ENCODE data around the gene C4orf50.

The C4orf50 gene

DNA sequence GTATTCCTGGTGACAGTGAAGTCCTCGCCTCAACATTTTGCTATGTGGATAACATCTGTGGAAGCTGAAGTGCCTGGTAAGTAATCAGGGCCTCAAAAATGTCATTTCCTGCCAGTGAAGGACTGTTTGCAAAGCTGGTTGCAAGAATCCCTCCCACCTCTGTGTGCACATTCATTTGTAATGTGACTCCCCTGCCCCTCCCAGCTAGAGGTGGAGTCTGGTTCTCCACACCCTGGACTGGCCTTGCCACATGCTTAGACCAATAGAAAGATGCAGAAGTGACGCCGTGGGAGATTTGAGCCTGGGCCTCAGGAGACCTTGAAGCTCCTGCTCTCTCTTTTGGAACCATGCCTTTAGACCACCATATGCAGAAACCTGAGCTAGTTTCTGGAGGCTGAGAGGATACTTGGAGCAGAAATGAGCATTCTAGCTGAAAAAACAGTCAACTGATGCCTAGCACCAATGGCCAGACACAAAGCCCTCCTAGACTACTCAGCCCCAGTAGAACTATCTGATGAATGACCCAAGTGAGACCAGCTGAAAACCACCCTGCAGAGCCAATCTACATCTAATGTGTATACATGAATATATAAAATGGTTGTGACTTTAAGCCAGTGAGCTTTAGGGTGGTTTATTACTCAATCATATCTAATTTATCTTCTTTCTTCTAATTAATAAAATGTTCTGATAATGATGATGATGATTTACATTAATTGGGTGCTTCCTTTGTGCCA lies 77.6 kb downstream of the C4orf50 start:
- peak; percentile 94 for DNase-seq

- no peak for DNase-seq
Measured at GRCh38 chr4:5933996-5934831, 84.0 kb downstream of the C4orf50 start.

GRCh38 chr4:5933116-5933515 lies 85.1 kb downstream of the C4orf50 start:
- no peak for DNase-seq

GRCh38 chr4:5932035-5932568 lies 86.1 kb downstream of the C4orf50 start:
- peak; percentile 92 for DNase-seq

GRCh38 chr4:5931526-5931925 lies 86.7 kb downstream of the C4orf50 start:
- DNase-seq, result no peak

DNA sequence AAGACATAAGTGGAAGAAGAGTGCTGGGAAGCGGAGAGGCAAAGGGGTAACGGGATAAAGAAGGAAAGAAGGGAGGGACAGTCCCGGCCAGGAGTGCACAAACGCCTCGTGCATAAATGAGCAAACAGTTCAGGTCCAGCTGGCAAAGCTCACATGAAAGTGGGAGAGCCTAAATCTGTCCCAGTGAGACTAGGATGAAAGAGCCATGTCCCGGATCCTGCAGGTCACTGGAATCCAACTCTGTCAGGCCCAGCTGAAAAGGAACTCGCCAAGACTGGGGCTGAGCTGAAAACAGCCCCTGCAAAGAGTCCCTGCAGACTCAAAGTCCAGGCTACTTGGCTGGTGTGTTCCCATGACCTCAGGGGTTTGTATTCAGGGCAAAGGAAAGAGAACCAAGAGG lies 87.4 kb downstream of the C4orf50 start:
- no peak for DNase-seq

- no peak for DNase-seq
Measured at GRCh38 chr4:5930456-5930855, 87.8 kb downstream of the C4orf50 start.

DNA sequence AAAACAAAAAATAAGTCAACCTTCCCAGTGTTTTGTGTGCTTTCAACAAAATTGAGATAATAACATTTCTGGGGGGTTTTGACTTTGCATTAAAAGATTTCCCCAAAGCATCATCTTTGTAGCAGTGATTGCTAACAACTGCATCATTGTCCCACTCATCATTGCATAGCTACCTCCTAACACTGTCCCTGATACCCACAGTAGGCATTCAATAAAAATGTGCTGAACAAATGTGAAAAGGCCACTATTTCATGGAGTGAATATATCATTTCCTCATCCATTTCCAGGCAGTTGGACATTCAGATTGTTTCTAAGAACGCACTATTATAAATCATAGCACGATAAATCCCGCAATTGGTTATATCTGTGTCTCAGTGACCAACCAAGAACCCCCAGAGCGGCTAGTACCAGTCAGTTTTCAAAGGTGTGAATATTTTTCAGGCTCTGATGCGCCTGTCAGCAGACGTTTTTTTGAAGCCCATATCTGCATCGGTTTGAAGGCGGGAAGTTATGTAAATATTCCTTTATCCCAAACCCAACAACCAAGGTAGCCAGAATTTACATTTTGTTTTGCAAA lies 89.3 kb downstream of the C4orf50 start:
- DNase-seq, result no peak

- no peak for DNase-seq
Measured at GRCh38 chr4:5928274-5928673, 90.0 kb downstream of the C4orf50 start.

DNA sequence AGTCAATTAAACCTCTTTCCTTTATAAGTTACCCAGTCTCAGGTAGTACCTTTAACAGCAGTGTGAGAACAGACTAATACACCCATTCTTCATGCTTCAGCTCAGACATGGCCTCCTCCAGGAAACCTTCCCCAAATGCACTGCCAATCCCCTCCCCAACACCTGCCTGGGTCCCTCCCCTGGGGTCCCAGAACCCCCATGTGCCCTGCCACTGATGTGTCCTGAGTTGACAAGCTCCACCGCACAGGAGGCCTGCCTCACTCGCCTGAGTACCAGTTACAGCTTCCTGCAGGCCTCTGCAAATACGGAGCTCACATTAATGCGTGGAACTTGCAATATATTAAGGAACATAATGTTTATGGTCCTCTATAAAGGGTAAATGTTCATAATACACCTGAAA lies 90.5 kb downstream of the C4orf50 start:
- no peak for DNase-seq

GRCh38 chr4:5927116-5927515 lies 91.1 kb downstream of the C4orf50 start:
- no peak for DNase-seq

DNA sequence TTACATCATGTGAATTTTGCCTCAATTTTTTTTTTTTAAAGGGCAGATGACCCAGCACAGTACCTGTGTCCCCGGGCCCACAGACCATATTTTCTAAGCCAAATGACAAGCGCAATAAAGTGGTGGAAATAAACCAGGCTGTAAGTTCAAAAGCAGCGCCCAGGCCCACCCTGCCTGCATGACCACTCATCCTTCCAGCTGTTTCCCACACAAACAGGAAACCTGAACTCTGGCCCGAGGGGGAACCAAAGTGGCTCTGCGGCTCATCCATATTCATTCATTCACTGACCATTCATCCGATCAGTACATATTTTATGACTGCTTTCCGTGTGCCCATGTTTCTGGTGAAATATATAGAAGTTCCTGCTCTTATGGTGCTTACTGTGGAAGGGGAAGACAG lies 91.6 kb downstream of the C4orf50 start:
- no peak for DNase-seq

DNA sequence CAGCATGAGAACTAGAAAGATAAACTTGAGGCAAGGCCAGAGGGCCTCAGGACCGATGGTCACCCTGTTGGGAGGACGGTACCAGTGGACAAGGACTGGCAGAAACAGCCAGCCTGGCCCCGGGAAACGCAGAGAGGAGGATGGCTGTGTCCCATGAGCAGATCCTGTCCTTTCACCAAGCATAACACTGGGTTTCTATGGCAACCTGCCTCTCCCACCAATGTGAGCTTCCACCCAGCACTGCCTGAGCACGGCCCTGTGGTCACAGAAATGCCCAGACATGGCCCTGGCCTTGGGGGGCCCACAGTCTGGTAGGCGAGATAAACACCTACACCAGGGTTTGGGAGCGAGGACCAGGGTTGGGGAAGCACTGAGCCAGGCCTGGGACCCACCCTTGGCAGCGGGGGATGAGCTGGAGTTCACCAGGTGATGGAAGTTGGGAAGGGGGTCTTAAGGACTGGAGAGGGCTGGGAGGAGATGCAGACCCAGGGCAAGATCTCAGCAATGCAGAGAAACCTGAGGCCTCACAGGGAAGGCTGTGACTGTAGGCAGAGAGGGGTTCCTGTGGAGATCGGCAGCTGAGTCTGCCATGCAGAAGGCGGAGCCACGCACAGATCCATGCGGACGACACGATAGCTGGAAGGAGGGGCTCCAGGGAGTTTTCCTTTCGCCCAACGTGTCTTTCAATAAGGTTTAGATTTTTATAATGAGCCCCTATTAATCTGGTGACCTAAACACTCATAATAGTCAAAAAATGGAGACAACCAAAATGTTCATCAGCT lies 92.6 kb downstream of the C4orf50 start:
- DNase-seq, result no peak

DNA sequence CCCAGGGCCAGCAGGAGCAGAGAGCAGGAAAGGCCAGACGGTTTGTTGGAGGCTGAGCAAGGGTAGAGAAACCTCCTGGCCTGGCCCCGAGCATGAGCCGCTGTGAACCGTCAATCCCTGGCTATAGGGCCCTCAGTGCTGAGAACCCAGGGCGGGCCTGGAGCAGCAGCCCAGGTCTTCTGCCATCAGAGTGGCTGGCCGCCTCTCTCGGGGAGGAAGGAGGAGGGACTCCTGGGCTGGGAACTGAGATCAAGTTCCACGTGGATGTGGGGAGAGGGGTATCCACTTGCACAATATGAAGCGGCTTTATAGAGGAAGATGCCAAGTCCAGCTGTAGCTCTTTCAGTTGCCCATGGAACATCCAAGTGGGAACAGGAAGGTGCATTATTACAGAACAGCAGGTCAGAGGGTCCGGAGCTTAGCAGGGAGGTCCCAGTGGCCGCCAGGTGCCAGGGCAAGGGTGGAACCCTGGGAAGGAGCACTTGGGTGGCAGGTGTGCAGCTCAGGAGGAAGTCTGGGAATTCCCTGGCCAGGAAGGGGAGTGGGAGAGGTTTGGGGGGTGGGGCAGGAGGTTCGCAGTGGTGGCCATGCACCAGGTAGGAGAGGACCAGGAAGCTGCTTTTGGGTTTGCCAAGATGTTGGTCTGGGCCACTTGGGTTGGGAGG lies 93.6 kb downstream of the C4orf50 start:
- DNase-seq, result no peak

DNA sequence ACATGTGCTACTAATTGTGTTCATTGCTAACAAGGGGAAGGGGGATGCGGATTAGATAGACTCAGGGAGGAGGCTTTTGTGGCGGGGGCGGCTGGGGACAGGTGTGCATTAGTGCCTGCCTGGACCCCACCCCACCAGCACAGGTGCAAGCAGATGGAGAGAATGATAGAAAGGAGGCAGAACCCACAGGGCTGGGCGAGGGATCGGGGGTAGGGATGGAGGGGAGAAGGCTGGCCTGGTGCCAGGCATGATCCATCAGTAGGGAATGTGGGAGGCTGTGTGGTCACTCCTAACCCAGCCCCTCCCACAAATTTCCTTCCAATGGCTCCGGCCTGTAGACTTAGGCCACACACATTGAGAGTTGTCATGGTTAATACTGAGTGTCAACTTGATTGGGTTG lies 94.9 kb downstream of the C4orf50 start:
- no peak for DNase-seq

DNA sequence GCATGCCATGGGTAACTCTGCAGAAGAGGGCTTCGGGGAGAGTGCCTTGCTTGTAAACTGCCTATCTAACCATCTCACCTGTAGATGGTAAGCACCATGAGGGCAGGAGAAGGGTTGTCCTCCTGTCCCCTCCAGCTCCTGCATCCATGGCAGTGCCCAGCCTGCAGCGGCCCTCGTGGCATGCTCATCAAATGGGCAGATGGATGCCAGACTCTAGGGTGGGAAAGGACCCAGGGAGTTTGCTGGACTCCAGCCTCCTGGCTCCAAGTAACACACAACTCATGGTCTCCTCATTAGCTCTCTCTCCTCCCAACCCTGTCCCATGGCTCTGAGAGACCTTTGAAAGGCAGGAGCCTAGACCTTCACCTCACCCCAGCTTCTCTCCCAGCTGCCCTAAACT lies 95.7 kb downstream of the C4orf50 start:
- DNase-seq, result no peak

GRCh38 chr4:5921981-5922380 lies 96.2 kb downstream of the C4orf50 start:
- no peak for DNase-seq

DNA sequence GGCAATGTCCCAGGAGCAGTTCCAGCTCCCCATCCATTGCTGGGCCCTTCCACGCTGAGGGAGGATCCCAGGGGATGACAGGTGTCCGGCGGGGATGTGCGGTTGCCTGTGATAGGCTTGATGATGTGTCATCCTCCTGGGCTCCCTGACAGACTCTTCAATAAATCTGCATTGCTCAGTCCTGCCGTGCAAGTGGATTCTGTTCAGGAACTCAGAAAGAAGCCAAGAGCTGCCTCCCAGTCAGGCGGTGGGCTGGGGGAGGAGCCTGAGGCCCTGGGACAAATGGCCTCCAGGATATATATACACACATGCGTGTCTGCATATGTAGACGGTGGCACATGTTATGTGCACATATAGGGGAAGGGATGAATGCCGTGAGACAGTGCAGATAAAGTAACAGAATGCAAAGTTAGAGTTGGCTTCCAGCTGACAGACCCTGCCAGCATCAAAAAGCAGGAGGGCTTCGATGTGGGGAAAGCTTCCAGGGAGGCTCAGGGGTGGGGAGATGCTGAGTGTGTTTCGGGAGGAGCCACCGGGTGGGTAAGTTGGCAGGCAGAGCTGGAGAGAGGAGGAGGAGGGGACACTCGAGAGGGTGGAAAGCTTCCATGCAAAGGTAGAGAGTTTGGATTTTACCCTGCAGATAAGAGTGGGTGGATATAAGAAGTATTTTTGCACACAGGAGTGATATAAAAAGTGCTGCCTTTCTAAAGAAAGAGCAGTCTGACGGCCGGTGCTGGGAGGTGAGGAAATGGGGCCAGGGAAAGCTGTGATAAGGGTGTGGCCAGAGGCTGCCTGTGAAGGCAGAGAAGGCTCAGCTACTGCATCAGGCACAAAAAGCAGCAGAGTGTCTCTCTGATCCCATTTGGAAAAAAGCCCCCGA lies 96.9 kb downstream of the C4orf50 start:
- DNase-seq, result no peak

- DNase-seq, result no peak
Measured at GRCh38 chr4:5919571-5919970, 98.7 kb downstream of the C4orf50 start.

GRCh38 chr4:5919044-5919443 lies 99.2 kb downstream of the C4orf50 start:
- no peak for DNase-seq

GRCh38 chr4:5918331-5918985 lies 99.8 kb downstream of the C4orf50 start:
- no peak for DNase-seq
